ENCODE results near the gene RALGPS1.

RALGPS1 gene

GRCh38 chr9:127075624-127076372 lies 161.2 kb downstream of the RALGPS1 start:
- H3K4me3 ChIP-seq (ENCODE audit: low read depth, low read length) = no peak overlapping the region

GRCh38 chr9:127076860-127077643 lies 162.5 kb downstream of the RALGPS1 start:
- no peak overlapping the region for H3K4me3 ChIP-seq (ENCODE audit: low read depth, low read length)

- no peak overlapping the region for H3K4me3 ChIP-seq (ENCODE audit: low read depth, low read length)
Observed at GRCh38 chr9:127077644-127077946, 163.0 kb downstream of the RALGPS1 start.

- no peak overlapping the region for H3K4me3 ChIP-seq (ENCODE audit: low read depth, low read length)
Observed at GRCh38 chr9:127078336-127078735, 163.8 kb downstream of the RALGPS1 start.

- no peak overlapping the region for H3K4me3 ChIP-seq (ENCODE audit: low read depth, low read length)
Observed at GRCh38 chr9:127078988-127079387, 164.4 kb downstream of the RALGPS1 start.

- H3K4me3 ChIP-seq (ENCODE audit: low read depth, low read length) = no peak overlapping the region
Observed at GRCh38 chr9:127079446-127080140, 165.0 kb downstream of the RALGPS1 start.

GRCh38 chr9:127081250-127082185 lies 166.9 kb downstream of the RALGPS1 start:
- H3K4me3 ChIP-seq (ENCODE audit: low read depth, low read length) = no peak overlapping the region

GRCh38 chr9:127083138-127083980 lies 168.8 kb downstream of the RALGPS1 start:
- no peak overlapping the region for H3K4me3 ChIP-seq (ENCODE audit: low read depth, low read length)

GRCh38 chr9:127084076-127085039 lies 169.8 kb downstream of the RALGPS1 start:
- no peak overlapping the region for H3K4me3 ChIP-seq (ENCODE audit: low read depth, low read length)

- no peak overlapping the region for H3K4me3 ChIP-seq (ENCODE audit: low read depth, low read length)
Observed at GRCh38 chr9:127085186-127085585, 170.6 kb downstream of the RALGPS1 start.

- no peak overlapping the region for H3K4me3 ChIP-seq (ENCODE audit: low read depth, low read length)
Observed at GRCh38 chr9:127086771-127087170, 172.2 kb downstream of the RALGPS1 start.

- no peak overlapping the region for H3K4me3 ChIP-seq (ENCODE audit: low read depth, low read length)
Observed at GRCh38 chr9:127087411-127087810, 172.8 kb downstream of the RALGPS1 start.

- H3K4me3 ChIP-seq (ENCODE audit: low read depth, low read length) = no peak overlapping the region
Observed at GRCh38 chr9:127087836-127088235, 173.3 kb downstream of the RALGPS1 start.

- H3K4me3 ChIP-seq (ENCODE audit: low read depth, low read length) = no peak overlapping the region
Observed at GRCh38 chr9:127088724-127089615, 174.4 kb downstream of the RALGPS1 start.

GRCh38 chr9:127089631-127090081 lies 175.1 kb downstream of the RALGPS1 start:
- no peak overlapping the region for H3K4me3 ChIP-seq (ENCODE audit: low read depth, low read length)

- H3K4me3 ChIP-seq (ENCODE audit: low read depth, low read length) = no peak overlapping the region
Observed at GRCh38 chr9:127090341-127090985, 175.9 kb downstream of the RALGPS1 start.

GRCh38 chr9:127091526-127091925 lies 176.9 kb downstream of the RALGPS1 start:
- H3K4me3 ChIP-seq (ENCODE audit: low read depth, low read length) = no peak overlapping the region

Measured in iPS-11a (cell line).